Fibroblast of lung (primary cell): ENCODE data around the gene TMEM121B.

Source experiments
- EZH2 ChIP-seq: IDR thresholded peaks from 2 replicates; pipeline ENCODE4 v1.5.1; 2012; ENCODE audit warnings: low read length, control low read depth, mild to moderate bottlenecking; ENCODE audit errors: missing control alignments
- TF ChIP-seq, protein P1 (sequence below), 2 donors: IDR thresholded peaks in 1 of 2; conservative IDR thresholded peaks in 1 of 2; 1 replicate in 1 of 2; 2 replicates in 1 of 2; pipeline ENCODE4 v1.5.1; 2011 to 2012; ENCODE audit warnings: low read length in 2 of 2, control low read depth in 1 of 2, inconsistent platforms in 1 of 2, low read depth in 1 of 2, mild to moderate bottlenecking in 1 of 2

GRCh38 chr22:17114898-17115235 is 6.3 kb downstream of the TMEM121B start:
- no peak for TF ChIP-seq EZH2
- TF ChIP-seq, protein P1, sequence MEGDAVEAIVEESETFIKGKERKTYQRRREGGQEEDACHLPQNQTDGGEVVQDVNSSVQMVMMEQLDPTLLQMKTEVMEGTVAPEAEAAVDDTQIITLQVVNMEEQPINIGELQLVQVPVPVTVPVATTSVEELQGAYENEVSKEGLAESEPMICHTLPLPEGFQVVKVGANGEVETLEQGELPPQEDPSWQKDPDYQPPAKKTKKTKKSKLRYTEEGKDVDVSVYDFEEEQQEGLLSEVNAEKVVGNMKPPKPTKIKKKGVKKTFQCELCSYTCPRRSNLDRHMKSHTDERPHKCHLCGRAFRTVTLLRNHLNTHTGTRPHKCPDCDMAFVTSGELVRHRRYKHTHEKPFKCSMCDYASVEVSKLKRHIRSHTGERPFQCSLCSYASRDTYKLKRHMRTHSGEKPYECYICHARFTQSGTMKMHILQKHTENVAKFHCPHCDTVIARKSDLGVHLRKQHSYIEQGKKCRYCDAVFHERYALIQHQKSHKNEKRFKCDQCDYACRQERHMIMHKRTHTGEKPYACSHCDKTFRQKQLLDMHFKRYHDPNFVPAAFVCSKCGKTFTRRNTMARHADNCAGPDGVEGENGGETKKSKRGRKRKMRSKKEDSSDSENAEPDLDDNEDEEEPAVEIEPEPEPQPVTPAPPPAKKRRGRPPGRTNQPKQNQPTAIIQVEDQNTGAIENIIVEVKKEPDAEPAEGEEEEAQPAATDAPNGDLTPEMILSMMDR (conservative IDR thresholded peaks at IDR 0.05 in 1 of 2, IDR thresholded peaks at IDR 0.05 in 1 of 2; ENCODE audit: low read depth in 1 of 2, low read length in 2 of 2): no peak
